WI38 (cell line): Measurements from ENCODE around the gene SPEM2.
"Not testable (repeated sequence)": the region's sequence is repeated elsewhere in the genome, so short reads cannot be mapped to it uniquely, and the experiment has no call there.

Experiments
- H3K4me3 ChIP-seq: 2 replicates; pipeline ENCODE4 v1.5.1; 2011; ENCODE audit warnings: low read depth, mild to moderate bottlenecking, control low read depth, low read length
- TF ChIP-seq, protein P1 (sequence below): IDR thresholded peaks from 2 replicates; pipeline ENCODE4 v1.5.1; 2012; ENCODE audit warnings: low read depth, mild to moderate bottlenecking, control low read depth, low read length

Gene SPEM2

DNA sequence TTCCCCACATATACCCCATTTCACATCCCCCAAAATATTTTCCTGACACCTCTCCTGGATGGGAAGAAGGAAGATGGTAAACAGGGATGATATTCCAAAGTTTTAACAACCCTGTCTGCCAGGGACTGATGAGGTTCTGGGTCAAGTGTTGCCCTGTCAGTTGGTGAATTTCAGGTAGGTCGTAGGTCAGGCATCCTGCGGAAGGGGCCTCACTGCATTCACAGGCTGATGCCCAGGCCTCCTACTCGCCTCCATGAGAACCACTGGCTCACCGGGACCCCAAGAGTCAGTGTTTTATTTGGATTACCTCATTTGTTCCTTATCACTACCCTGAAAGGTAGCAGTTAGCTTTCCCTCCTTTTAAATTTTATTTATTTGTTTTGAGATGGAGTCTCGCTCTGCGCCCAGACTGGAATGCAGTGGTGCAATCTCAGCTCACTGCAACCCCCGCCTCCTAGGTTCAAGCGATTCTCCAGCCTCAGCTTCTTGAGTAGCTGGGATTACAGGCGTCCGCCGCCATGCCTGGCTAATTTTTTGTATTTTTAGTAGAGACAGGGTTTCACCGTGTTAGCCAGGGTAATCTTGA is 43.5 kb downstream of the SPEM2 start:
- H3K4me3 ChIP-seq, result no peak overlapping the region
- TF ChIP-seq, protein P1, sequence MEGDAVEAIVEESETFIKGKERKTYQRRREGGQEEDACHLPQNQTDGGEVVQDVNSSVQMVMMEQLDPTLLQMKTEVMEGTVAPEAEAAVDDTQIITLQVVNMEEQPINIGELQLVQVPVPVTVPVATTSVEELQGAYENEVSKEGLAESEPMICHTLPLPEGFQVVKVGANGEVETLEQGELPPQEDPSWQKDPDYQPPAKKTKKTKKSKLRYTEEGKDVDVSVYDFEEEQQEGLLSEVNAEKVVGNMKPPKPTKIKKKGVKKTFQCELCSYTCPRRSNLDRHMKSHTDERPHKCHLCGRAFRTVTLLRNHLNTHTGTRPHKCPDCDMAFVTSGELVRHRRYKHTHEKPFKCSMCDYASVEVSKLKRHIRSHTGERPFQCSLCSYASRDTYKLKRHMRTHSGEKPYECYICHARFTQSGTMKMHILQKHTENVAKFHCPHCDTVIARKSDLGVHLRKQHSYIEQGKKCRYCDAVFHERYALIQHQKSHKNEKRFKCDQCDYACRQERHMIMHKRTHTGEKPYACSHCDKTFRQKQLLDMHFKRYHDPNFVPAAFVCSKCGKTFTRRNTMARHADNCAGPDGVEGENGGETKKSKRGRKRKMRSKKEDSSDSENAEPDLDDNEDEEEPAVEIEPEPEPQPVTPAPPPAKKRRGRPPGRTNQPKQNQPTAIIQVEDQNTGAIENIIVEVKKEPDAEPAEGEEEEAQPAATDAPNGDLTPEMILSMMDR, result no peak

DNA sequence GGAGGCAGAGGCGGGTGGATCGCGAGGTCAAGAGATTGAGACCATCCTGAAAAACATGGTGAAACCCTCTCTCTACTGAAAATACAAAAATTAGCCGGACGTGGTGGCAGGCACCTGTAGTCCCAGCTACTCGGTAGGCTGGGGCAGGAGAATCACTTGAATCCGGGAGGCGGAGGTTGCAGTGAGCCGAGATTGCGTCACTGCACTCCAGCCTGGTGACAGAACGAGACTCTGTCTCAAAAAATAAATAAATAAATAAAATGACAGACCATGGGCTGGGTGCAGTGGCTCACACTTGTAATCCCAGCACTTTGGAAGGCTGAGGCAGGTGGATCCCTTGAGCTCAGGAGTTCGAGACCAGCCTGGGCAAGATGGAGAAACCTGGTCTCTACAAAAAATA is 44.4 kb downstream of the SPEM2 start:
- not testable (repeated sequence) for H3K4me3 ChIP-seq

DNA sequence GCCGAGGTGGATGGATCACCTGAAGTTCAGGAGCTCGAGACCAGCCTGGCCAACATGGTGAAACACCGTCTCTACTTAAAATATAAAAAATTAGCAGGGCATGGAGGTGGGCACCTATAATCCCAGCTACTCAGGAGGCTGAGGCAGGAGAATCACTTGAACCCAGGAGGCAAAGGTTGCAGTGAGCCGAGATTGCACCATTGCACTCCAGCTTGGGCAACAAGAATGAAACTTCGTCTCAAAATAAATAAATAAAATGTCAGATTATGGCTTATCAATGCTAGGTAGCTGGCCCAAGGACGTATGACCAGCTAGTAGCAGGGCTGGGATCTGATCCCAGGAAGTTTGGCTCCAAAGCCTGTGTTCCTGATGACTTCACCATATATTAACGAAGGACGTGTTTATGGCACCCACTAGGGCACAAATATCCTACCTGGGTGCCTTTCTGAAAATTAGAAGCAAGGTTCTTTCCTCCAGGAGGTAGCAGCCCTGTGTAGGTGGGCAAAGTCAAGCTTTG is 45.1 kb downstream of the SPEM2 start:
- H3K4me3 ChIP-seq, result not testable (repeated sequence)

DNA sequence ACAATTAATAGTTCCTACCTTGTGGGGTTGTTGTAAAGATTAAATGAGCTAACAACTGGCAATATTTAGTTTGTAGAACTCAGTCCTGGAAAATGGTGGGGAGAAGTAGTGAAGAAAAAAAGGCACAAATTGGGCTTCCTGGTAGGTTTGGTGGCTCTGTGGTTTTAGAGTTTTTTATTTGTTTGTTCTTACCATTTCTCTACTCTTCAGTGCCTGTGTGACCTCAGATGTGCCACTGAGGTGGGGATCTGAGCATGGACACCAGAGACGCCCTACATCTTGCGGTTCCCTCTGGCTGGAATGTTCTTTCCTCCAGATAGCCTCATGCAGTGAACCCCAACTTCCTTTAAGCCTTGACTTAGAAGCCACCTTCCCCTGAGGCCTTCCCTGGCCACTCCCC is 46.3 kb downstream of the SPEM2 start:
- H3K4me3 ChIP-seq, result no peak overlapping the region
- TF ChIP-seq, protein P1, result no peak

DNA sequence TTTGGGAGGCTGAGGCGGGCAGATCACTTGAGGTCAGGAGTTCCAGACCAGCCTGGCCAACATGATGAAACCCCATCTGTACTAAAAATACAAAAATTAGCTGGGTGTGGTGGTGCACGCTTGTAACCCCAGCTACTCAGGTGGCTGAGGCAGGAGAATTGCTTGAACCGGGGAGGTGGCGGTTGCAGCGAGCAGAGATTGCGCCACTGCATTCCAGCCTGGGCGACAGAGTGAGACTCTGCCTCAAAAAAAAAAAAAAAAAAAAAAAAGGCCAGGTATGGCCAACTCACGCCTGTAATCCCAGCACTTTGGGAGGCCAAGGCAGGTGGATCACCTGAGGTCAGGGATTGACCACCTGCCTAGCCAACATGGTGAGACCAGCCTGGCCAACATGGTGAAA is 49.4 kb downstream of the SPEM2 start:
- H3K4me3 ChIP-seq, result not testable (repeated sequence)

DNA sequence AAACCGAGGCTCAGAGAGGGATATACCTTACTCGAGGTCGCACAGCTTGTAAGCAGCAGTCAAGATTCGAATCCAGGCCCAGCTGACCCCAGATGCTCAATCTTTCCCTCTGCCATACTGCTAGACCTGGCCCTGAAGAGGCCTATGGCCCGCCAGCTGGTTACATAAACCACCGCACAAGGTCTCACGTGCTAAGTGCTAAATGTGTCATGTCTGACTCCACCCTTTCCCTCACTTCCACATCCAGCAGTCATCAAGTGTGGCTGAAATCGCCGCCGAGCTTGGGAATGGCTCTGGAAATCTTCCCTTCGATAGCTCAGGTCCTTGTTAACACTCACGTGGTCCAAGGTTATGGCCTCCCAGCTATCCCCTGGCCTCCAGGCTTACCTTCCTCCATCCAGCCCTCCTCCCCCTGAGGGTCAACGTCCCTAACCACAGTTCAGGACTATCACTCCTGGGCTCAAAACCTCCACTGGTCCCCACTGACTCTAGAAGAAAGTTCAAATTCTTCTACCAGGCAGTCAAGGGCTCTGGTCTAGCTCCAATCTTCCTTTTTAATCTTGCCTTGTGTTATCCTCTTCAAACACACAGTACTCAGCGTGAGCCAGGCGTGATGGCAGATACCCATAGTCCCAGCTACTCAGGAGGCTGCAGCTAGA is 50.5 kb downstream of the SPEM2 start:
- TF ChIP-seq, protein P1, result no peak

DNA sequence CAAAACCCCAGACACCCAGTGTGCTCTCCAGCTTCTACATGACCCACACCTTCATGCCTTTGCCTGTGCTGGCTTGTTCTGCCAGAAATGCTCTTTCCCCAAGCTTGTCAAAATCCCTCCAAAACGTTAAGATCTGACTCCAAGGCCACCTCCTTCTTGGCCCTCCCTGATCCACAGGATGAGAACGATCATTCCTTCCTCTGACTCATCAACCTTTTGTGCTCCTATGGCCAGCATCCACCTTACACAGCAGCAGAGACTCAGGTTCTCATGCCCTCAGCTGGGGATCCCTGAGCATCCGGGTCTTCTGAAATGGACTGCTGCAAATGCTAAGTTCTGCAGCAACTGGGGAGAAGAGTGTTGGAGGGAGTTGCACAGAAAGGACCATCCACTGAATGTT is 51.1 kb downstream of the SPEM2 start:
- H3K4me3 ChIP-seq, result peak overlapping the region; percentile 87; the same call in 1 of the 2 replicates

More for the DNA sequence above, 50.5 kb downstream of the SPEM2 start:
- H3K4me3 ChIP-seq, result no peak overlapping the region

DNA sequence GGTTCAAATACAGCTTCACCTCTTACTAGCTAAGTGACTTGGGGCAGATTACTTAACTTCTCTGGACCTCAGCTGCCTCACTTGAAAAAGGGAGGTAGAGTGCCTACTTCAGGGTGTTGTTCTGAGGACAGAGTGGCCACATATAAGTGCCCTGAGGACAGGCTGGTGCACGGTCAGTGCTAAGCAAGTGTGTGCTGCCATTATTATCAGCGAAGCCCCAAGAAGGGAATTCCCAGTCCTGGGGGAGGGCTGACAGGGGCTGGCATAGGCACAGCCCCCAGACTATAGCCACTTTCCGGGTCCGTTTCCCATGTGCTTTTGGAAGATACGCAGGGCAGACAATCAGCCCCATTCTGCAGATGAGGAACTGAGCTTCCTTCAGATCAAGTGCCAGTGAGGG is 51.5 kb downstream of the SPEM2 start:
- peak overlapping the region; percentile 87 for H3K4me3 ChIP-seq
- TF ChIP-seq, protein P1, result no peak

More for the DNA sequence above, 51.1 kb downstream of the SPEM2 start:
- TF ChIP-seq, protein P1, result no peak
